ENCODE data around the gene INSR.
"Not testable (repeated sequence)": the region's sequence is repeated elsewhere in the genome, so short reads cannot be mapped to it uniquely, and the experiment has no call there.

INSR gene

DNA sequence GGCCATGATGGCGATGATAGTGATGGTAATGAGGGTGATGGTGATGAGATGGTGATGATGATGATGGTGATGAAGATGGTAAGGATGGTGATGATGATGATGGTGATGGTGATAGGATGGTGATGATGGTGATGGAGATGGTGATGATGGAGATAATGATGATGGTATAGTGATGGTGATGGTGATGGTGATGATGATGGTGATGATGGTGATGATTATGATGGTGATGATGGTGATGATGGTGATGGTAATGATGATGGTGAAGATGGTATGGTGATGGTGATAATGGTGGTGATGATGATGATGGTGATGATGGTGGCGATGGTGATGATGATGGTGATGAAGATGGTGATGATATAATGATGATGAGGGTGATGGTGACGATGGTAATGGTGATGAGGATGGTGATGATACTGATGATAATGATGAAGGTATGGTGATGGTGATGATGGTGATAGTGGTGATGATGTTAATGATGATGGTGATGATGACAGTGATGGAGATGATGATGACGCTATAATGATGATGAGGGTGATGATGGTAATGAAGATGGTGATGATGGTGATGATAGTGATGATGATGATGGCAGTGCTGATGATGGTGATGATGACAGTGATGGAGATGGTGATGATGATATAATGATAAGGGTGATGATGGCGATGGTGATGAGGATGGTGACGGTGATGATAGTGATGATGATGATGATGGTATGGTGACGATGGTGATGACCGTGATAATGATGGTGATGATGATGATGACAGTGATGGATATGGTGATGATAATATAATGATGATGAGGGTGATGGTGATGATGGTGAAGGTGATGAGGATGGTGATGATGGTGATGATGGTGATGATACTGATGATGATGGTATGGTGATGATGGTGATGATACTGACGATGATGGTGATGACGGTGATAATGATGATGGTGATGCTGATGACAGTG, 187.2 kb downstream of the INSR start:
- H3K27ac ChIP-seq: no peak overlapping the region
- no peak for DNase-seq (ENCODE audit: low read depth, low spot score)

GRCh38 chr19:7104747-7105447, 189.3 kb downstream of the INSR start:
- H3K27ac ChIP-seq: no peak overlapping the region
- DNase-seq (ENCODE audit: low read depth, low spot score): no peak

DNA sequence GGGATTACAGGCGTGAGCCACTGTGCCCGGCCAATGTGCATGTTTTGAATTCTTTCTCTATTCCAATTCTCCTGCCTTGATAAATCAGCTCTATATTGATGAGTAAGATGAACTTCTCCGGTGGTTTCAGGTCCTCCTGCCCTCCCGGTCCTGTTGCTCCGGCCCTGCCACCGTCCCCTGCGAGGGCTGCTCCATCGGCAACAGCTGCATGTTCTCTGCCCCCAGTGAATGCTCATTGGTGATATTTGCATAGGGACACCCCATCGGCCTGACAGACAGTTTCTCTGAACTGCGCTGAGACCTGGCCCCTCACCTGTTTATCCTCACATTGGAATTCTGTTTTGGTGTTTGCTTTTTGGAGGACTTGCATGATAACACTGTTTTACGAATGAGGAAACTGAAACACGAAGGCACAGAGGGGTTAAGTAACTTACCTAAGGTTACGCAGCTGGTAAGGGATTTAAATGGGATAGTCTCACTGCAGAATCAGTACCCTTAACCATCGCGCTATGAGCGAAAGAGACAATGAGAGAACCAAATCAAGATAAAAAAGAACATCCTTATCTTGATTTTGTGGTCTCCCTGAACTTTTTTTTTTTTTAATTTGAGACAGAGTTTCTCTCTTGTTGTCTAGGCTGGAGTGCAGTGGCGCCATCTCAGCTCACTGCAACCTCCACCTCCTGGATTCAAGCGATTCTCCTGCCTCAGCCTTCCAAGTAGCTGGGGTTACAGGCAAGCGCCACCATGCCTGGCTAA, 192.5 kb downstream of the INSR start:
- DNase-seq (ENCODE audit: low read depth, low spot score): no peak
- no peak overlapping the region for H3K27ac ChIP-seq

- peak overlapping the region; percentile 81 for H3K27ac ChIP-seq
- no peak for DNase-seq (ENCODE audit: low read depth, low spot score)
These were observed 194.7 kb downstream of the INSR start for GRCh38 chr19:7099597-7099921.

DNA sequence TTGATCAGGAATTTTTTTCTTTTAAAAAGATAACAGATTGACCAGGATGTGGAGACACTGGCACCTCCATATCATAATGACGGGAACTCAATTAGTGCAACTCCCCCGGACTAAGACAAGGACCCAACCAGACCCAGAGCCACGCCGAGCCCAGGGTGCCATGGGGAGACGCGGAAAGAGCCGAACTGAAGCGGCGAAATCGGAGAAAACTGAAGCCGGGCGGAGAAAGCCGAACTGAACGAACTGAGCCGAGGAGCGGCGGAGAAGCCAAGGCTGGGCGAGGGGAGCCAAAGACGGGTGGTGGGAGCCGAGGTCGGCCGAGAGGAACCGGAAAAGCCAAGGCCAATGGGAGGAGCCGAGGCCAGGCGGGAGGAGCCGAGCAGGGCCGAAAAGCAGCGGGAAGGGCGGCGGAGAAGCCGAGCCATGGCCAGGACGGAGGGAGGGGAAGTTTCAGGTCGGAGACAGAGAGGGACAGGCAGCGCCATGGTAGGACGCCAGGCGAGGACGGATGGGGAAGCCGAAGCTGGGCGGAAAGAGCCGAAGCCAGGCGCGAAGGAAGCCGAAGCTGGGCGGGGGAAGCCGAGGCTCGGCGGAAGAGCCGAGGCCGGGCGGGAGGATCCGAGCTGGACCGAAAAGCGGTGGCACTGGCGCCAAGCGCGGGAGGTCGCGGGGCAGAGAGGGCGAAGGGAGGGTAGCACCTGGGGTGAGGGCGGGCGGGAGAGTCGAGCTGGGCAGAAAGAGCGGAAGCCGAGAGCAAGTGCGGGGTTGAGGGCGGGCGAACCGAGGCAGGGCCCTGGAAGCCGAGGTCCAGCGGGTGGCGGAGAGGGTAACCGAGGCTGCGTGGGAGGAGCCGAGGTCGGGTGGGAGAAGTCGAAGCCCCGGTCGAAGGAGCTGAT, 195.3 kb downstream of the INSR start:
- H3K27ac ChIP-seq: peak overlapping the region; percentile 81
- peak; percentile 53 for DNase-seq (ENCODE audit: low read depth, low spot score)

DNA sequence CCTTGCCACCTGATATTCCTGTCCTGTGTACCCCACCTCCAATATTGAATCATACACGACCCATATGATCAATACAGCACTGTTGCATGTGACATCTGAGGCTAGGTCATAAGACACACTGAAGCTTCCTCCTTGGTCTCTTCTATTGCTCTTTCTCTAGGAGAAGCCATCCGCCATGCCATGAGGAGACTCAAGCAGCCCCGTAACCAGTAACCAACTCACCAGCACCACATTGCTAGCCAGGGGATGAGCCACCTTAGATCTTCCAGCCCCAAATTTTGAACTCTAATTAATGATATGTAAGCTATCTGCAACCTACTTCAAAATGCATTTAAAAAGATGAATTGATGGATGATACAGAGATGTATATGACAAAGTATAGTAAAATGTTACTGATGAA, 196.1 kb downstream of the INSR start:
- H3K27ac ChIP-seq: no peak overlapping the region
- DNase-seq (ENCODE audit: low read depth, low spot score): no peak

GRCh38 chr19:7088999-7089398, 205.2 kb downstream of the INSR start:
- no peak overlapping the region for H3K27ac ChIP-seq
- DNase-seq (ENCODE audit: low read depth, low spot score): no peak

- DNase-seq (ENCODE audit: low read depth, low spot score): no peak
- no peak overlapping the region for H3K27ac ChIP-seq
These were observed 210.9 kb downstream of the INSR start for GRCh38 chr19:7083076-7083956.

DNA sequence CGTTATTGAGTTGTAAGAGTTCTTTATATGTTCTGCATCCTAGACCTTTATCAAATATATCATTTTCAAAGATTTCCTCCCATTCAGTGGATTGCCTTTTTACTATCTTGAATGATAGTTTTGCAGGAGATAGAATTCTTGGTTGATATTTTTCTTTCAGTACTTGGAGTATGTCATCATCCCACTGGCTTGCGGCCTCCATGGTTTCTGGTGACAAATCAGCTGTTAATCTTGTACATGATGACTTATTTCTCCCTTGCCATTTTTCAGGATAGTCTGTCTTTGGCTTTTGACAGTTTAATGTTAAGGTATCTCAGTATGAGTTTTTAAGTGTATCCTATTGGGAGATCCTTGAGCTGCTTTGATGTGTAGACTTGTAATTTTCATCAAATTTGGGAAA, 216.2 kb downstream of the INSR start:
- no peak for DNase-seq (ENCODE audit: low read depth, low spot score)
- no peak overlapping the region for H3K27ac ChIP-seq

DNA sequence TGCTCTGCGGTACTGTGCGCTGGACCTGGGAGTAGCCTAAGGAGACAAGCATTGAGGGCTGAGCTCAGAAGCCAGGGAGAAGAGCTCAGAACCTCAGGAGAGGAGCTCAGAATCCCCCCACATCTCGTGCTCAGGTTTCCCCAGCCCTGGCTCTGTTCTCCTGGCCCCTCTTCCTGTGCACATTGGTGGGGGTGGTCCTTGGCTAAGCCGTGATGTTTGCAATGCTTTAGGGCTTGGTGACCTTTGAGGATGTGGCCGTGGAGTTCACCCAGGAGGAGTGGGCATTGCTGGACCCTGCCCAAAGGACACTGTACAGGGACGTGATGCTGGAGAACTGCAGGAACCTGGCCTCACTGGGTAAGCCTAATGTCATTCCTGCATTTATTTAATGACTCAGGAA, 218.1 kb downstream of the INSR start:
- no peak overlapping the region for H3K27ac ChIP-seq
- DNase-seq (ENCODE audit: low read depth, low spot score): no peak

DNA sequence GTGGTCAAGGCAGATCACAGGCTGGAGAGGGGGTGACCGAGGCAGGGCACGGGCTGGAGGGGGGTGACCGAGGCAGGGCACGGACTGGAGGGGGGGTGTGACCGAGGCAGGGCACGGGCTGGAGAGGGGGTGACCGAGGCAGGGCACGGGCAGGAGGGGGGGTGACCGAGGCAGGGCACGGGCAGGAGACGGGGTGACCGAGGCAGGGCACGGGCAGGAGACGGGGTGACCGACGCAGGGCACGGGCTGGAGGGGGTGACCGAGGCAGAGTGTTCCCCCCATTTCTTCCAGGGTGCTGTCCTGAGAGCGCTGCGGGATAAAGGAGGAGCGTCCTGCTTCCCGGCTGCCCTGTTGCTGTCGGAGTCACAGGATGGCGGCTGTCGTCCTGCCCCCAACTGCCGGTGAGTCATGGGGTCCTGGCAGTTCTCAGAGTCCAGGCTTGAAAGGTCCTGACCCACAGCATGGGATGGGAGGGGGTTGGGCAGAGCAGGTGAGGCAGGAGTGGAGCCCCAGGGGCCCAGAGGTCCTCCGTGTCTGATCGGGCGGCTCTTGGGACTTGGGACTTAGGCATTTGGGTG, 219.4 kb downstream of the INSR start:
- DNase-seq (ENCODE audit: low read depth, low spot score): no peak
- no peak overlapping the region for H3K27ac ChIP-seq

DNA sequence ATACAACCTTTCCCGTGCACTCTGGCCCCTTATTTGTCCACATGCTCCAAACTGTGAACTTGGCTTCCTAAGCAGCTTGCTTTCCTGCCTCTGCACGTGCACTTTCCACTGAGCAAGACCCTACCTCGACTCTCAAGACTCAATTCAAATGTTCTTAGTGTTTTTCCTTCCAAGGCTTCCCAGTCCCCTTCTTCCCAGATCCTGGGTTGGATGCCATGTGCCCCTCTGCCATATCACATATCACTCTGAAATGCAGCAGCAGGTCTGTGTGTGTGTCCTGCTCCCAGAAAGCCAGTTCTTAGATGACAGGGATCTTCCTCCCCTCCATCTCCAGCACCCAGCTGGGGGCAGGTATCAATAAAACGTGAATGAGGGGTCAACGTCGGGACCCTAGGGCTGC, 221.7 kb downstream of the INSR start:
- no peak overlapping the region for H3K27ac ChIP-seq
- no peak for DNase-seq (ENCODE audit: low read depth, low spot score)

- H3K27ac ChIP-seq: peak overlapping the region; percentile 71
- DNase-seq (ENCODE audit: low read depth, low spot score): no peak
These were observed 224.3 kb downstream of the INSR start for GRCh38 chr19:7069904-7070226.

GRCh38 chr19:7069042-7069903, 224.9 kb downstream of the INSR start, which contains the start of gene ZNF557:
ZNF557 (plus strand) TSS chr19:7069703; CDS start chr19:7075075, 5,372 bp downstream.
- peak; percentile 87 for DNase-seq (ENCODE audit: low read depth, low spot score)
- H3K27ac ChIP-seq: peak within 1 kb of the TSS; percentile 71

DNA sequence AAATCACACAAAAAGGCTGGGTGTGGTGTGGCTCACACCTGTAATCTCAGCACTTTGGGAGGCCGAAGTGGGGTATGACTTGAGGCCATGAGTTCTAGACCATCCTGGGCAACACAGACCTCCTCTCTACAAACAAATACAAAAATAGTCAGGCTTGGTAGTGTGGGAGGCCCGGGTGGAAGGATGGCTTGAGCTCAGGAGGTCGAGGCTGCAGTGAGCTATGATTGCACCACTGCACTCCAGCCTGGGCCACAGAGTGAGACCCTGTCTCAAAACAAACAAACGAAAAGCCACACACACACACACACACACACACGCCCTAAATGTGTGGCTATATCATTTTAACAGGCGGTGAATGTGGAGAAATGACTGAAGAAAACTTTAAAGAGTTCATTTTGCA, 225.6 kb downstream of the INSR start:
- DNase-seq (ENCODE audit: low read depth, low spot score): no peak
- H3K27ac ChIP-seq: no peak overlapping the region

- H3K27ac ChIP-seq: no peak overlapping the region
- DNase-seq (ENCODE audit: low read depth, low spot score): no peak
These were observed 226.5 kb downstream of the INSR start for GRCh38 chr19:7067716-7068115.

GRCh38 chr19:7067122-7067521, 227.1 kb downstream of the INSR start:
- not testable (repeated sequence) for H3K27ac ChIP-seq; DNase-seq (ENCODE audit: low read depth, low spot score)
